ENCODE results near the gene YEATS2.

The YEATS2 gene

DNA sequence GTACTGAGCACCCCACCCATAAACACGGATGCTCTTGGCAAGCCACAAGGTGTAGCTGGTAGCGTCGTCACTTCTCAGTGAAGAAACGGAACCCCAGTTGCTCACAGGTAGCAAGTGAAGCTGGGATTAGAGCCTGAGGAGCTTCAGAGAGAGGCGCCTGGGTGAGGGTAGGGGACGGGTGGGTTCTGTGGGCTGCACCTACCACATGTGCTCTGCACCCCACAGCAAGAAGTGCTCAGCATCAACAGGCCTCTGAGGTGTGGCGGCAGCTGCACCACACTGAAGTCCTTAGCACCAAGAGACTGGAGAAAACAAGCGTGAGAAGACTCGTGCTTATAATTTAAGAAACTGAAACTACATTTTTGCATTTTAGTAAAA, 118.0 kb downstream of the YEATS2 start:
- no peak for DNase-seq

DNA sequence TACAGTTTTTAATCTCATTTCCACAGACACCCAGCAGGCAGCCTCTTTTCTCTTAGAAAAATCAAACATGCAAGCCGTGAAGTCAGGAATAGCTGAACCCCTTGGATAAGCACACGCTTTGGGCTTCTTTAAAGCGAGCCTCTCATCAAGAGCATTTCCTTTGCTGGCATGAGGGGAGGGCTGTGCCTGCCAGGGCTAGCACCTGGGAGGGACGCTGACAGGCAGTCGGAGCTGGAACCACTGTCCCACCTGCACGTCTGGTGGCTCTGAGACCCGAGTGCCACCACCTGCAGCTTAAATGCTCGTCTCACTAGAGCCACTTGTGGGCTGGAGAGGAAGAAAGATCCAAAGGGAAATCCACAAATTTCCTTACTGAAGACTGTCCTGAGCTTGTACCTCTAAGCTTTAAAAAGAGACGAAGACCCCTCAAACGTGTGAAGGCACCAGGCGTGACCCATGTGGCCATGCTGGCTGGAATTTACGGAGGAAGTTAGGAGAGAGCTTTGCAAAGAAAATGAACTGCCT, 118.4 kb downstream of the YEATS2 start:
- no peak for DNase-seq

DNA sequence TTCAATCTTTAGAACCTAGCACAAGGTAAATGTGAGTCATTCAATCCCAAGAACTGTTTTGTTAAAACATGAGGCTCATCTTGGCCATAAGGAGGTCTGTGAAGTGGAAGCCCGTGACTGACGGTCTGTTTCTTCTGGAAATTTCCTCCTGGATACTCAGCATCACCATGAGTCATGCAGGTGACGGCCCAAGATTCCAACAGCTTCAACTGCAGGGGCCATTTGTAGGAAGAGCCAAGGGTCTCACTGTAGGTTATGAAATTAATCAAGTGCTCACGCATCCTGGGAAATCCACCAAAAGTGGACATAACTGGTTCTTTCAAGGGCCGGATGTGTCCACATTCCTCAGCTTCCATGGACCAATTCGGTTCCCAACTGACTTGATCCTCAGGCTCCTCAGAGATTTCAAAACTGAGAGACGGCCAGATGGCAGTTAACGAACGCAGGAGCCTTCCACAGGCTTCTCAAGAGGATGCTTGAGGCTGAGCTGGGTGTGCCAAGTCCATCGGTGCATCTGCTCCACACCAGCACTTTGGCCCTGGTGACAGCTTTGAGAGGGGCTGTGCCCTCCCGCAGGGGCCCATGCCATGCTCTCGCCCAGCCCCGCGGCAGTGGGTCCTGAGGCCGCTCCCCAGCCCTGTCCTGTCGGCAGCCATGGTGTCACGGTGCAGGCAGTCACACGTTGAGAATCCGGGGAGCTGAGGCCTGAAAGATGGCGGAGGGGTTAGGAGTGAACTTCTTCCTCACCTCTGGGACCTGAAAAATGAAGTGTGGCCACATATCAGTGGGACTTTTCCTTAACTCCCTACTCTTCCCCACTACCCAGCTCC, 119.3 kb downstream of the YEATS2 start:
- DNase-seq = no peak

DNA sequence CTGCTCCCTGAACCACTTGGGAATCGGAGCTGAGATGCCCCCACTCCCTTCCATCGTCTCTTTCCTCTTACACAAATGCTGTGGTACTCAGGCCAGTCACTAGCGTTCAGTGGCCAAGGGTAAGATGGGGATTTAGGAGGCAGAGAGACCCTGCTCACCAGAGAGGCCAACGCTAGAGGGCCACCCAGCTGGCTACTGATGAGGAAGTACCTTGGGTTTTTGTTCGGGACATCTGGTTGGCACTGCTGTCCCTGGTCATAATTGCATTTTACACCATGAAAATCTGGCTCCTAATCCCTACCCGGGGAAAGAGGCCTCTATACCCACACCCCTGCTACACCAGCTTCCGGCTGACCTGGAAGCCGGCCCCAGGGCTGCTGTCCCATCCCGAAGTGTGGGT, 120.0 kb downstream of the YEATS2 start:
- DNase-seq = no peak

DNA sequence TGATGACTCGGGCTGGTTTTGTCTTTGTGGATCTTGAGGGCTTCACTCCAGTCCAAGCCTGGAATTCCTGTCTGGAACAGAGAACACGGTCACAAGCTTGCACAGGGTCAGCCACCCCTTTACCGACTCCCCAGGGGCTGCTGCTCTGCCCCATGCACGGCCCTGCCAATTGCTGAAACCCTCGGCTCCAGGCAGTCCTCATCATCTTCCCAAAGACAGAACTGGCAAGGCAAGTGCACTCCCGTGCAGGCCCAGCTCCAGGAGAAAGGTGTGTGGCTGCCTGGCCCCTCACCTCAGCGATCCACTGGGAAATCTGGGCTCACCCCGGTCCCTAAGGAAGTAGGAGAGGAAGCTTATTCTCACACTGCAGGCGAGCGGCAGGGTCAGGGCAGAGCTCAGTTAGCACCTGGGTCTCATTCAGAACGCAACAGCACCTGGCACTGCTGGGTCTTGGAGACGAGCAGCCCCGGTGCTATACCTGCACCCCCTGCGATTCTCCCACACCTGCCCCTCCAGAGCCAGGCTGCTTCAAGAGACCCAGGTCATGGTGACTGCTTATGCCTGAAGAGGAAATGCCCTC, 120.5 kb downstream of the YEATS2 start:
- DNase-seq = no peak

DNA sequence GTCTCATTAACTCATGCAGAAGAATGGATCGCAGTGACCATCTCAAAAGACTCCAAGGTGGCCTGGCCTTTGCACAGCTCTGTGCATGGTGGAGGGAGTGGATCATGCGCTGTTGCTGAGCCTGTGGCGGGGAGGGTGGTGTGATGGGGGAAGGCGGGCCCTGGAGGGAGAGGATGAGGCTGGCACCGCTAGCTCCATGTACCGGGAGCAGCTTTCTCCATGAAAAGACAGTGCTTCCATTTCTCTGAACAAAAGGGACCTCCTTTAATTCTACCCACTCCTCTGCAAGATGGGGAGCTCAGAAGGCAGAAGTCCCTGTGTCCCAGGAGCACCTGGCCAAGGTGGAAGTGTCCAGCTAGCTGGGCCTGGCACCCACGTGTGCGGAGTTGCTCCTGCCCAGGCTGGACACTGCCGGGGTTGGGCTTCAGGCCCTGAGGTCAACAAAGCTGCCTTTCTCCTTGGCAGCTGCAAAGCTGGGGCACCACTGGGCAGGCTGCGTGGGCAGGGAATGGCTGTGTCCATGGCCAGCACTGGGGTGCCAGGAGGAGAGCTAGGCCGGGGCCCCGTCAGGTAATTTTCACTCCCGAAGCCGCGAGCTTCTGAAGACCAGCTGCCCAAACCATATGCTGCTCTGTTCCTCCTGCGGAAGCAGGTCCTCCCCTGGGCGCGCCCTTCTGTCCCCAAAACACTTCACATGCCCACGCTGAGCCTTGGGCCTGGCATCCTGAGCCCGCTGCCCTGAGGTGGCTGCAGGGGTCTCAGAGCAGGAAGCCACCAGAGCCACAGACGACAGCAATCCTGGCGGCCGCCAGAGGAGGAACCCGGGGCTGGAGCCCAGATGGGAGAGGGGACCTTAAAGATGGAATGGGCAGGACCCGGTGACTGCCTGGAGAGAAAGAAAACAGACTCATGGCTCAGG, 121.4 kb downstream of the YEATS2 start:
- no peak for DNase-seq

DNA sequence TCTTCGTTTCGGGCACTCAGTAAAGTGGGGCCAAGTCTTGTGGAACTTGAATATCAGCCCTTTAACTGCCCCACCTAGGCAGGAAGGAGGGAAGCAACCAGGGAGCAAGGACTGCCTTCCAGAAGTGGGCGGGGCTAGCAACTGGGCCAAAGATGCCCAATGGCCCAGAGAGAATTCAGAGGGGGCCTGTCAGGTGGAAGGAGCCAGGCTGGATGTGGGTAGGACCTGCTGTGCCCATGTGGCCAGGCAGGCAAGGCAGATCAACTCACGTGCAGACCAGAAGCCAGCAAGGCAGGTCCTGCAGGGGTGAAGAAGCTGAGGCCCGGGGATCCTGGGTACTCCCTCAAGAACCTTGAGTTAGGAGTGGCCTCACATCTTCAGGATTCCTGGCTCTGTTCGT, 122.2 kb downstream of the YEATS2 start:
- no peak for DNase-seq

DNA sequence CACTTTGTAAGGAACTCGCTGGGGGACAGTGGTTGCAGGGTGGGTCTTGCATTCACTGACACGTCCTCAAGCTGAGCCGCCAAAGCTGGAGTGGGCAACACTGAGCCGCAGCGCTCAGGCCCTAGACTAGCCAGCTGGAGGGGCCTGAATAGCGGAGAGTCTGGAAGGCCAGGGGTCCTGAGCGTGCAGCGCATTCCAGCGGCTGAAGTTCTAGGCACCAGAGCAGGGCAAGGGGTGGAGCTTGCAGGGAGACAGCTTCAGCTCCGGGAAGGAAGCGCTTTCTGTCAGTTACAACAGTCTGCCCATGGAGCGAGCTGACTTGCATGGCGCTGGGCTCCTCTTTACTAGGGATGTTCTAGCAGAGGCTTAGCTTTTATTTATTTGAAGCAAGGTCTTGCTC, 125.0 kb downstream of the YEATS2 start:
- no peak for DNase-seq

DNA sequence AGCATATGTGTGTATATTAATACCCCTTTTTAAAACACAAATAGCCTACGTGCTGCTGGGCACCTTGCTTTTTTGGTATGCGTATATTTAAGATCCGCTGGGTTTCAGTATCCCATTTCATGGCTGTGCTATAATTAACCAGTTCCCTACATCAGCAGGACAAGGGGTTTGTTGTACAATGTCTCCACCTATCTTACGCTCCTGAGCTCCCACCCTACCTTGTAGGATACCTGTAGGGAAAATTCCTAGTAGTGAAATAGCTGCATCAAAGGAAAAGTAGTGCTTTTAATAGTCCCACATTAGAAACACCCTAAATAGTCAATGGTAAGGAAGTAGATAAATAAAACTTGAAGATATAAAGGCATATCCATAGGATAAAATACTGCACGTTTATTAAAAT, 126.4 kb downstream of the YEATS2 start:
- no peak for DNase-seq

DNA sequence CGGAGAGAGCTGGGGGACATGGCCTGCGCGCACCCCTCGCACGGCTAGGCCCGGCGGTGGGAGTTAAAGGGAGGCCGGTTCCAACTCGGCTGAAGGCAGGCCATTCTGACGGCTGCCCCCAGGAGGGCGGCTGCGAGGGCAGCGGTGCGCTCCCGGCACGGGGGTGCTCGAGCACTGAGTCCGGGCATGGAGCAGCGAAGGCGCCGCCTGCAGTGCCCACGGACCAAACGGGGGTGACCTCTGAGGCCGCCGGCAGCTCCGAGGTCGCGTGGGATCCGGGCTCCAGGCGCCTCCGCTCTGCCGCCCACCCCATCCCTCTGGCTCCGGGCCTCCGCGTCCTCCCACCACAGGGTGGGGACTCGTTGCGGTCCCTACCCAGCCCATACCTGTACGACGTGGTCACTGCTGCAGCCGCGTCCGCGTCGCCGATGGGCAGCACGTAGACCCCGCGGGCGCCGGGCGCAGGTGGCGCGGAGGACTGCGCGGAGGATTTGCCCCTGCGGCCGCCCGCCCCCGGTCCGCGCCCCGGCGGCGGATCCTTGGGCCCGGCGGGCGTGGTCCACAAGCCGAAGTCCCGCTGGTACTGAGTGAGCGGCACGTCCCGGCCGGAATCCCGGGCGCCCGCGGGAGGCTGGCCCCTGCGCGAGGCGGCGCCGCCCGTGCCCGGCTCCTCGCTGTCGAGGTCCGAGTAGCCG, 127.3 kb downstream of the YEATS2 start:
- DNase-seq = no peak

DNA sequence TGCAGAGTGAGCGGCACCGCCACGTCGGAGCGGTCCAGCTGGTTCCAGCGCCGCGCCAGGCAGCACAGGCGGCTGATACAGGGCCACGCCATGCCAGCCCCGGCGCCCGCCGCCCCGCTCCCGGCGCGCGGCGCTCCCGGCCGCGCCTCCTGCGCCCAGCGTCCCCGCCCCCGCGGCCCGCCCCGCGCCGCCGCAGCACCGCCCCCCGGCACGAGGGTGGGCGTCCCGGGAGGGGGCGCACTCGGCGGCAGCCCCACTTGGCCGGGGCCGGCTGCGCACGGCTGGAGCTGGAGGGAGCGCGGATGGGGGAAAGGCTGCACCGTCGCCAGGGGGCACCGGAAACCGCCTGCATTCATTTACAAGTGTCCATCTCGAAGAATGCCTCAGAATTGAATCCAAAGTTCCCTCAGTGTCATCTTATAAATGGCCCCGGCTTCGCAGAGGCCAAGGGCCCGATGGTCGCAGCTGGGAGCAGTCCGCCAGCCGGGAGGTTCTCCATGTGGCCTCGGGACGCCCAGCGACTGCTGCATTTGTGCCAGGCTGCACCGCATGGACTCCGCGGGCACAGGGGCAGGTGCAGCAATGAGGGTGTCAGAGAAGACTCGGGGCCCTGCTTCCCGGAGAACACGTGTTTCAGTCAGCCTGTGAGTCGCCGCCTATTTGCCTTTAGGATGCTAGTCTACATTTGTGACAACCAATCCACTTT, 128.0 kb downstream of the YEATS2 start, which contains the start of gene MAP6D1:
MAP6D1 (minus strand) TSS at position 122 of the 706 bp plus-strand sequence; CDS start at position 92, 30 bp downstream.
- DNase-seq = no peak

DNA sequence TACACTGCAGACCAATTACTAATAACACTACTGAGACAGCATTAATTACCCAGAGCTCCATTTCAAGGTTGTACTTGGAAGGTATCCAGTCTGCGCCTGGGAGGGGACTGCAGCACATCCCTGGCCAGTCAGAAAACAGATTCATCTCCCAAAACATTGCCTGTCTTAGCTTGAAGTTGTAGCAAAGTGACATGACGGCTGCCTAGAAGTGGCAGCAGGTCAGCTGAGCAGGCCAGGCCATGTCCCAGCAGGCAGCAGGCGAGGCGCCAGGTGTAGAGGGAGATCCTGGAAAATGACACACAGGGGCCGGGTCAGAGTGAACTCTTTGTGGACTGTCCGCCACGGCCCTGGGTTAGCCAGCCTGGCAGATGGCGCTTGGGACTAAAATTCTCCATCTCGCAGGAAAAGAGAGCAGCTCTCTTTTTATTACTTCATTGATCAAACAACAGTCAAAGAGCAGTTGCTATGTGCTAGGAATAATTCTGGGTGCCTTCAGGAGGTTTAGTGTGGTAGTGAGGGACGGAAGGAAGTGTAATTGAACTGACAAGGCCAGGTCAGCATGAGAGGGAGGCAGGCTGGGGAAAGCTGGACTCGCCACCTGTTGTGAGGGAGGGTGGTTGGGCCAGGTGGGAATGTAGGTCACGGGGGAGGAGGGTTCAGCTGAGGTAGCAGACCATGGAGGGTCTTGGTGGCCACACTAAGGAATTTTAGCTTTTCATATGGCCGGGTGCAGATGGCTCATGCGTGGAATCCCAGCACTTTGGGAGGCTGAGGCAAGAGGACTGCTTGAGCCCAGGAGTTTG, 129.1 kb downstream of the YEATS2 start:
- DNase-seq = no peak

DNA sequence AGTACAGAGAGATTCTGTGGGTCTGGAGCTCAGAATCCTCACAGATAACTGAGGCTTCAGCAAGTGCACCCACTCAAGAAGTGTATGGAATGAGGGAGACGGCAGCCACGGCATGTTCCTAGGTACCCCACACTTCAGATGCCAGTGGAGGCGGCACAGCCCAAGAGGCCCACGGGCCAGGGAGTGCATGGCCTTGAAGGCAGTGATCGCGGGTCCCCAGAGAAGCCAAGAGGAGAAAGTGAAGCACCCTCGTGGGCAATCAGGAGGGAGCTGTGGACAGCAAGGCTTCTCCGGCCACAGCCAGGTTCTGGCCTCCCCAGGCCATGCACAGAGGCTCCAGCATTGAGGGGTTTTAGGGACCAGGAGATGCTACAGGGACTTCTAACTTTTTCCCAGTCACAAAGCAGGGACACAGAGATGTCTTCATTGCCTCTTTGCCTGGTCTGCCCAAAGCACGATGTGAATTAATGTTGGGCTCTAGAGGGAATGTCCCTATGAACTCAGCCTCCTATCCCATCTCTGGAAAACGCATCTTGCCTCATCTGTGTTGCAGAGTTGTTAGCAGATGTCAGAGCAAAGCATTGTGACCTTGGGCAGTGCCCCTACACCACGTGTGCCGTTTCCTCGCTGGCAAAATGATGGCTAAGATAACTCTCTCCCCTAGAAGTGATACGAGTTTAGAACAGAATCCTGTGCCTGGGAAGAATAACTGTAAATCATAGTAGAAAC, 130.4 kb downstream of the YEATS2 start:
- DNase-seq = no peak

DNA sequence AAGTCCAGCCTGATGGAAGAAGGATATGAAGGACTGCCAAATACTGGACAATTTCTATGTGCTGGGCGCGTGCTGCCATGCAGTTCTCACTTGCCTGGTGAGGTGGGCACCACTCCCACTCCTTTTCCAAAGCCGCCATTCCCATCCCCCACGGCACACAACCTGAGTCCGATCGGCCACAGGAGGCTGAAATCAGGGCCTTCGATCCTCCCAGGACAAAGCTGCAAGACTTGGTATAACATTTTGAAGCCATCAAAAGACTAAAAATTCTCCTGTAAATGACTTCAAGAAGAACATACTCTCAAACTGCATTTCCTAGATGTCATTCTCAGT, 130.9 kb downstream of the YEATS2 start:
- DNase-seq = no peak

DNA sequence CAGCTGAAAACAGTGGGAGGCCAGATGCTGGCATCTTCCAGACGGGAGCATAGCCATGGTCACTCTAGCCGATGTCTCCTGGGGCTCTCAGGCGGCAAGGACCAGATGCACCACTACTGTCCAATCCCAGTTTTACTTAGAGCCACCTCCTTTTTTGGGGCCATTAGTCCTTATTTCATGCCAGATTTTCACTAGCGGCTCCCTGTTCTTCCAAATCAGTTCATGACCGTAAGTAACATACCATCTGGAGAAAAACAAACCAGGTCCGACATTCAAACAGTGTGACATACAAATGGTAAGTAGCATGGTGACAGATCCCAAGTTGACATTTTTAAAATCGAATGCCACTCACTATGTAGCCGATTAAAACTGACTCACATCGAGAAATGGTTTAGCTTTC, 131.9 kb downstream of the YEATS2 start:
- no peak for DNase-seq

DNA sequence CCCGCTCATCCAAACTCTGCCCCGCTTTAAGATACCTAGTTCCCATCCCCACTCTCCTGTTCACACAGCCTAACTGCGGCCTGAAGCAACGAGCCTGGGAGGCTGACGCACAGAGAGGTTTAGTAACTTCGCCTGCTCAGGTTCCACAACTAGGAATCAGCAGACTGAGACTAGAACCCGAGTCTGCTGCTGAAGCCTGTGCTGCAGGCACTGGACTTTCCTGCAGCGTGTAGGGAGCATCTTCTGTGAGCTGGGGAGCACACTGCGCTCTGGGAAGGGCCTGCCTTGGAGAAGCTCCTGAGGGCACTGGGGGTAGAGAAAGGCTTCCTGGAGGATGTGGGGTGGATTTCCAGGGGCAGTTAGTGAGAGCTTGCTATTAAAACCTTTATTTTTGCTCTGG, 132.6 kb downstream of the YEATS2 start:
- no peak for DNase-seq

DNA sequence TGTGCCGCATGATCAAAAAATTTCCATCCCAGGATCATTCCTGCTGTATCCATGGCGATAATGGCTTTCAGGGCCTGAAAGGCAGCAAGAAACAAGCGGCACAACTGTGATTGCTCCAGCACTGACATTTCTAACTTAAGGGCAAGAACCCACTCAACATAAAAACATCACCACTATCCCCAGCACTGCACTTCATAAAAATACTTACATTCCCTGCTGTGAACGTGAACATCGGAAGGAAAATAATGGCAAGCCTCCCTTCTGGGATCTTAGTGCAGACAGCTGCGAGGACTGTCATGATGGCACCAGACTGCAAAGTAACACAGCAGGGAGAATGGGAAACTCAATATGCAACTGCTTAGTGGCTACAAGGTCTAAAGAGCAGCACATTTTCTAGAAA, 135.9 kb downstream of the YEATS2 start:
- DNase-seq = no peak

DNA sequence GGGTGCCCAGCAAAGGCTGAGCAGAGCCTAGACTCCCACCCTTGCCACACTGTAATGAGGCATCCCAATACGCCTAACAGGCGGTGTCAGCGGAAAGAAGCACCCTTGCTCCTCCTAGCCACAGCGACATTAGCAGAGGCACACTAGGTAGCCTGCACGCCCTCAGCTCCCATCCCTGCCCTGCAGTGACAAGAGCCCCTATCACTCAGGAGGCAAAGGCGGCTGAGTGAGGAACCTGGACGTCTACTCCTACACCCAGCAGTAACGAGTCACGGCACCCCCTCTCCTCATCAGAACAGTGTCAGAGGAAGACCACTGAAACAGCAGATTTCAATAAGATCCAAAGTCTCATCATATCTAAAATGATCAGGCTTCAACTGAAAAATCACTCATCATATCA, 139.8 kb downstream of the YEATS2 start:
- no peak for DNase-seq

DNA sequence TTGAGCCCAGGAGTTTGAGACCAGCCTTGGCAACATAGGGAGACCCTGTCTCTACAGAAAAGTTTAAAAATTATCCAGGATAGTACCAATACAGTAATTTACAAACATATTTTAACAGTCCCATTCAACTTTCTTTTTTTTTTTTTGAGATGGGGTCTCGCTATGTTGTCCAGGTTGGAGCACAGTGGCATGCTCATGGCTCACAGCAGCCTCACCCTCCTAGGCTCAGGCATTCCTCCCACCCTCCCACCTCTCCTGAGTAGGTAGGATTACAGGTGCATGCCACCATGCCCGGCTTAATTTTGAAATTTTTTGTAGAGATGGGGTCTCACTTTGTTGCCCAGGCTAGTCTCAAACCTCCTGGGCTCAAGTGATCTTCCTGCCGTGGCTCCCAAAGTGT, 140.3 kb downstream of the YEATS2 start:
- no peak for DNase-seq

DNA sequence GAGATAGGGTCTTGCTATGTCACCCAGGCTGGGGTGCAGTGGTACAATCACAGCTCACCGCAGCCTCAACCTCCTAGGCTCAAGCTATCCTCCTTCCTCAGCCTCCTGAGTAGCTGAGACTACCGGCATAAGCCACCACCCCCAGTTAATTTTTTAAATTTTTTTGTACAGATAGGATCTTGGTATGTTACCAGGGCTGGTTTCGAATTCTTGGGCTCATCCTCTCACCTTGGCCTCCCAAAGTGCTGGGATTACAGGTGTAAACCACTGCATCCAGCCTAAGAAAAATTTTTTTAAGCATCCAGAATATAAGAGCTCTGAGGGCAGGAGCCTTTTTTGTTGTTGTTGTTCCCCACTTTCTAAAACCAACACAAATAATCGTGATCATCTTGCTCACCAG, 142.2 kb downstream of the YEATS2 start:
- no peak for DNase-seq

DNA sequence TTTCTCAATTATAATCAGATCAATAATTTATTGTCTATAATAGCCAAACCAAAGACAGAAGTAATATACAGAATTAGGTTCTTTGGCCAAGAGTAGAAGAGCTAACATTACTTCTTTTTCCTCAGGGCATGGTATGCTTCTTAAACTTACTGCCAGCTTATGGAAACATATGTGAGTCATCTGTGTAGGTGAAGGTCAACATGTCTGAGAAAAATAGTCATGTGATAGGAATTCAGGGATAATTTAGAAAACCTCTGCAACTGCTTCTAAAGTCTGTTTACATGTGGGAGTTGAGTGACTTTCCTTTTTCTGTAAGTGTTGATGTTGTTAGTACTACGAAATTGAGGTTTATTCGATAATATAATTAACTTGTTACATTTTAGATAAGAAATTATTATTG, 147.0 kb downstream of the YEATS2 start:
- DNase-seq = no peak
